HG02623 (cell line): ENCODE measurements around the gene AQP5.

Experiments
- ATAC-seq: cut with Tn5 transposase; IDR thresholded peaks from one replicate; pipeline ENCODE4 v1.9.1; 2021; ENCODE audit warnings: moderate library complexity; ENCODE audit not compliant: unreplicated experiment

AQP5 gene

DNA sequence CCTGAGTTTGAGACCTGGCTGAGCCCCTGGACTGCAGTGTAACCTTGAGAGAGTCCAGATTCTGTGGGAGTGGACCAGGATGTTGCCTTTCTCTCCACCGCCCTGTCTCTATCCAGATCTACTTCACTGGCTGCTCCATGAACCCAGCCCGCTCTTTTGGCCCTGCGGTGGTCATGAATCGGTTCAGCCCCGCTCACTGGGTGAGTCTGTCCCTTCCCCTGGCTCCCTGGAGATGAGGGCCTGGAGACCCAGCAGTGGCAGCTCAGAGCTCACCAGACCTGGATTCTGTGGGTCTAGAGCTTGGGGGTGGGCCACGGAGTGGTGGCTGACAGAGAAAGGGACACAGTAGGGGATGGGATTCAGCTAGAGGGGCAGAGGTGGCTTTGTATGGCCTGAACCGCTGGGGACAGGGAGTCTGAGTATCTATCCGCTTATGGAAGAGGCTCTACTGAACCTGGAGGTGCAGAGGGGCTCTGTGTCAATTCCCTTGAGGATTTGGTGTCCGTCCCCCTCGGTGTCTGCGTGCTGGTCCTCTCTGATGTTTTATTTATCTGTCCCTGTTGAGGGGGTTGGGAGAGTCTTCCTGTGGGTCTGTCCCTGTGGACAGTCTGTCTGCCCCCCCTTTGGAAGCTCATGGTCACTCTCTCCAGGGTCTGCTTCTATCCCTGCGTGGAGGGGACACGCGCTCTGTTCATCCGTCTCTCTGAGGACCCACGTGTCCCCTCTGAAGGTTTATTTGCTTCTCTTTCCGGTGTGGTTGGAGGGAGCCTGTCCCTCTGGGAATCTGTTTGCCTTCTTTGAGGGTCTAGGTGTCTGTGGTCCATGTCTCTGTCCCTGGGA lies 2.5 kb downstream of the AQP5 start:
- ATAC-seq, result no peak

DNA sequence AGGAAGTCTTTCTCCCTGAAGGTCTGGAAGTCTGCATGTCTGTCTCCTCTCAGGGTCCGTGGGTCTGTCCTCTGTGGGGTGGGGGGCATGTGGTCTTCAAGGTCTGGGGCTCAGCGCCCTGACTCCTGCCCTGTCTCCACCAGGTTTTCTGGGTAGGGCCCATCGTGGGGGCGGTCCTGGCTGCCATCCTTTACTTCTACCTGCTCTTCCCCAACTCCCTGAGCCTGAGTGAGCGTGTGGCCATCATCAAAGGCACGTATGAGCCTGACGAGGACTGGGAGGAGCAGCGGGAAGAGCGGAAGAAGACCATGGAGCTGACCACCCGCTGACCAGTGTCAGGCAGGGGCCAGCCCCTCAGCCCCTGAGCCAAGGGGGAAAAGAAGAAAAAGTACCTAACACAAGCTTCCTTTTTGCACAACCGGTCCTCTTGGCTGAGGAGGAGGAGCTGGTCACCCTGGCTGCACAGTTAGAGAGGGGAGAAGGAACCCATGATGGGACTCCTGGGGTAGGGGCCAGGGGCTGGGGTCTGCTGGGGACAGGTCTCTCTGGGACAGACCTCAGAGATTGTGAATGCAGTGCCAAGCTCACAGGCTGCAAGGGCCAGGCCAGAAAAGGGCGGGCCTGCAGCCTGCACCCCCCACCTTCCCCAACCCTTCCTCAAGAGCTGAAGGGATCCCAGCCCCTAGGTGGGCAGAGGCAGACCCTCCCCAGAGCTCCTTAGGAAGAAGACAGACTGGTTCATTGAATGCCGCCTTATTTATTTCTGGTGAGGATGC lies 3.4 kb downstream of the AQP5 start:
- ATAC-seq, result no peak

DNA sequence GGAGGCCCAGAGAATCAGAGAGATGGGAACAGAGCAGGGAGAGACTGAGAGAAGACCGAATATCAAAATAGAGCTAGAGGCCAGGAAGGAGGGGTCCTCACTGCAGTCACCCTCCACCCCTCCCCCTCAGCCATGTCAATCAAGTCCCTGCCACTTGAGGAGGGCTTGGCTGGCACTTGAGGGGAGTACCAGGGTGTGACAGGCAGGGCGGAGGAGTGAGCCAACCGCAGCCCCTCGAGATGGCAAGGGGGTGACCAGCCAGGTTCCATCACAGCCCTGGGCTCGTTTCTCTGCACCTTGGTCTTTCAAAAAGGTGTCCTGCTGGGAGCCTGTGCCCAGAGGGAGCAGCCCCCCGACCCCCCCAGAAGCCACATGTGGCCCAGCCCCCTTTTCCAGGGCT lies 4.2 kb downstream of the AQP5 start:
- no peak for ATAC-seq

DNA sequence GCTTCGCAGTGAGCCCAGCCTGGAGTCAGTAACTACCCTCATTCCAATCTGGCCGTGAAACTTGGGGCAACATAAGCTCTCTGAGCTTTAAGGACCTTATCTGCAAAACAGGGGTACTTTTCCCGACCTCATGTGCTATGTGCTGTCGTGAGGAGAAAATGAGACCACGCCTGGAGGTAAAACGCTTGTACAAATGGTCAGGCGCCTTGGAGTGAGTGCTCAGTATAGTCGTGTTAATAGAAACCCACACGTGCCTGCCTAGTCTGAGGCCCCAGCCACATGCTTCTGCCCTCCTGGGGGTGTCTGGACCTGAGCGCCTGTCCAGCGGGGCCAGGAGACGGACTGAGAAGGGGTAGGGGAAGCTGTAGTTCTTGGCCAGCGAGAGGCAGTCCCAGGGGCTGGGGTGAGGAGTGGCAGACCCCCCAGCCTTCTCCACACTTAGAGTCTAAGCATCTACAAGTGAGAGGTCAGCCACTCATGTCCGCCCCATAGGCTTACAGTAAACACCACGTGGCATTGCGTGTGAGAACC lies 4.9 kb downstream of the AQP5 start:
- ATAC-seq, result no peak

DNA sequence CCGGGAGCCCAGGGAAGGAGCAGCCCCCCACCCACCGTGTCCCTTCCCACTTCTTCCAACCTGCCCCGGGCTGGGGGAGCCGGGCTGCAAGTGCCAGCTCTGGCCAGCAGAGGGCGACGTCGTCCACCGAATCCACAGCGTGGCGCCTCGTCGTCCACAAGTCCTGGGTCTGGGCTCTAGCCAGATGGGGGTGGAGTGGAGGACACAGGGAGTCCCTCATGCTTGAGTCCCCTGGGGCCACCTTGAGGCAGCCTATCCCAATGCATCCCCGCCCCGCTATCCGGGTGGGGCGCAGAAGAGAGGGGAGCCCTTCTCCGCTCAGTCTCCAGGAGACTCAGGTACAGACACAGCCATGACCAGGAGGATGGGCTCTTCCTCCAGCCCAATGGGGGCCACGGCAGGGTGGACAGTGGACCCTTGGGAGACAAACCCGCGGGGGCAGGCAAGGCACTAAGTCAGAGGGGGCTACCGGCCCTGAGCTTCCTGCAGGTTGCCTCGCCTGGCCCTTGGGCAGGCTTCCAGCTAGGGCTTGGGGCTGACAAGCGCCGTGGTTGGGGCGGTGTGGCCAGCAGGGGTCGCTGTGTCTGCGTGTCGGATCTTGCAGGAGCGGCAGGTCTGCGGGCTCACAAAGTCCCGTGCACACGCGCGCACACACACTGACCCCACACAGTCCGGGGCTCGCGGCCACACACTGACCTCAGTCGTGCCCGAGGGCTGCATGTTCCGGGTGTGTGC lies 5.5 kb downstream of the AQP5 start:
- ATAC-seq, result no peak

DNA sequence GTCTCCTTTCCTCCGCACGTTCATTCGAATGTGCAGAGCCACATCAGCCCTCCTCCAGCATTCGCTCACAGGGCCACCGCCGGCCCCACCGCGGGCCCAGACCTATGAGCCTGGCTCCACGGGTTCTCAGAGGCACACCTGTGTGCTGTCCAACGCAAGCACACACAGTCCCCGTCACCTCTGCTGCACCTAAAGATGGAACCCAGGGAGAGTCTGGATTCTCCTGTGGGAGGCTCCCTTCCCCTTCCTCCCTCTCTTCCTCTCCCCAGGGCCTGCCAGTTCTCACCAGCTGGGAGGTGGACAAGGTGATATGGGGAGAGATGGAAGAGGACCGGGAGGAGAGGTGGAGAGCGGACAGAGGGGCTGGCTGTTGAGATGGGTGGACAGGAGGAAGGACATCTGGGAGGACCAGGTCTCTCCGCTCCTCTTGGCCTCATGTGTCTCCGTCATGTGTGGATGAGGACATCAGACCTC lies 6.1 kb downstream of the AQP5 start:
- no peak for ATAC-seq

DNA sequence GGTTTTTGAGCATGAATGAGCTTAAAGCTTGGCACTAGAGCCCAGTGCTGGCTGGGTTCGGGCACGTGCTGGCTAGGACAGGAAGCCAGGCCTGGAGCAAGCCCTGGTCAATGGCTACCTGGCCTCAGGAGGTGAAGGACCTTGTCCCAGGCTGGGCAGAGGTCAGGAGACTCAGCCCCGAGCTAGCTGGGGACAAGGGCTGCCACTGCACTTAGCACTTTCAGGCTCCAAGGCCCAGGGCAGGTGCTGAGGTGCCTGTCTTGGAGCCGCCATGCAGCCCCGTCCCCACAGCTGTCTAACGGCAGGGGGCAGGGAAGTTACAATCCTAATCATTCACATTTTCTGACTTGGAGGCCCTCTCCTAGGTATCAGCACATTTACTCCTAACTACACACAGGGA lies 6.8 kb downstream of the AQP5 start:
- no peak for ATAC-seq

DNA sequence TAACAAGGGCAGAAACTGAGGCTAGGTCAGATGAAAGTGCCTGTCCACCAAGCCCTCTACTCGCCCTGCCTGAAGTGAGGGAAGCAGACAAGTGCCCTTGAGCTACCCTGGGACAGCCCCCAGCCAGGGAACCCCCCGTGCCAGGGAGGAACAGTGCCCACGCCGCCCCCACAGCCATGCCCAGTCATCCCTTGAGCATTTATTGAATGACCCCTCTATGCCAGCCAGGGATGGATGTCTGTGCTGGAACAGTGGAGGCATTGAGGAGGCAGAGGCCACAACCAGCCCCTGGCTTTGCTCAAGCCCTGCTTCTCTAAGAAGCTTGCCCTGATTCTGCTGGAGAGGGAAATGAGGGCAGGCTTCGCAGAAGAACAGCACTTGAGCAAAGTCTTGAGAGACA lies 7.4 kb downstream of the AQP5 start:
- ATAC-seq, result no peak

DNA sequence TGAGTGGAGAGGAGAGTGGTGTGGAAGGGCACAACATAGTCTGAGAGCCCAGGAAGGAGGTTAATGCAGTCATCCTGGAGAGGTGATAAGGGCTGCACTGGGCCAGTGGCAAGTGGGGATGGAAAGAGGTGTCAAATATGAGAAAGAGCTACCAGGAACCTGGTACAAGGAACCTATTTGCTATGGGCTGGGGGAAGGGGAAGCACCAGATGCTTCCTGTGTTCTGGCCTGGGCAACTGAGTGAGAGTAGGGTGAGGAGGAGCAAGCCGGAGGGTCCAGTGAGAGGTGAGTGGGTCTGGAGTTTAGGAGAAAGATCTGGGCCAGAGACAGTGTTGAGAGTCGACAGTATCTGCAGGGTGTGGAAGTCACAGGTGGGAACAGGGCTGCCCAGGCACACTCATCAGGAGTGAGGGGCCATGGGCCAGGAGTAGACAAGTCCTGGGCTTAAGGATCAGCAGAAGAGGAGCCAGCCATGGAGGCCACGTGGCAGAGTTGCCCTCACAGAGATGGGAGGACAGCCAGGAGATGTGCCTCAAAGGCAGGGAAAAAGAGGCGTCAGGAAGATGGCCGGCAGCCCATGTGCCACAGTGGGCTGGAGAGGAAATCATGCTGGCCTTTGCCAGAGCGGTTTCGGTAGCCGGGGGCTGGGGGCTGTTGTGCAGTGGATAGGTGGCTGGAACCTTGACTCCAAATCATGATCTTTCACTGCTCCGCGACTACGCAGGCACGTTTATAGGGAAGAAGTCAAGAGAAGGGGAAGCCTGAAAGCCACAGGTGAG lies 8.2 kb downstream of the AQP5 start:
- ATAC-seq, result no peak

DNA sequence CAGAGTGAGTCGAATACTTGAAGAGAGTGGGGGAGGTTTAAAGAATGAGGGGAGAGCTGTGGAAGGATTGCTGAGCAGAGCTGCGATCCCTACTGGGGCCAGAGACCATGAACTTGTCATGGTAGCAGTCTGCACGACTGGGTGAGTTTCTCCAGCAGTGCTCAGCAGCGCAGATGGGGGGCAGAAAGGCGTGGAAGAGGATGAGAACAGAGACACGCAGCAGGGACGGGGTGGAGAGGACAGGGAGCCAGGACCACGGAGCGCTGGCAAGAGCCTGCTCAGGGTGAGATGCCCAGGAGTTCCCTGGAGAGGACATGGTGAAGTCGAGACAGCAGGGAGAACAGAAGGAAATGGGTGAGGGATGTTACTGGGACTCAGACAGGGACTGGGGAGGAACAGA lies 9.0 kb downstream of the AQP5 start:
- no peak for ATAC-seq

DNA sequence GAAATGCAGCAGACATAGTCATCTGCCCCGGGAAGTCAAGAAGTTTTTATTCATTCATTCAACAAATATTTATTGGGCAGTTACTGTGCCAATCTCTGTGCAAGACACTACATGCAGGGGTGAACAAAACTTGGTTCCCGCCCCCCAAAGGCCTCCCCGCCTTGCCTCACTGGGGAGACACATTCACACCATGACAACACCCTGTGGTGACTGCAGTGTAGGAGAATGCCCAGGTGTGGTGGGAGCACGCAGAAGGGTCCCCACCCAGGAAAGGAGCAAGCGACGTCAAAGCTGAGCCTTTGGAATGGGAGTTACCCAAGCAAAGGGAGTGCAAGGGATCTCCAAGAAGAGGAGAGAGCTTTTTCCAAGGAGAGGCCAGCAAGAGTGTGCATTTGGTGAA lies 9.5 kb downstream of the AQP5 start:
- ATAC-seq, result no peak

DNA sequence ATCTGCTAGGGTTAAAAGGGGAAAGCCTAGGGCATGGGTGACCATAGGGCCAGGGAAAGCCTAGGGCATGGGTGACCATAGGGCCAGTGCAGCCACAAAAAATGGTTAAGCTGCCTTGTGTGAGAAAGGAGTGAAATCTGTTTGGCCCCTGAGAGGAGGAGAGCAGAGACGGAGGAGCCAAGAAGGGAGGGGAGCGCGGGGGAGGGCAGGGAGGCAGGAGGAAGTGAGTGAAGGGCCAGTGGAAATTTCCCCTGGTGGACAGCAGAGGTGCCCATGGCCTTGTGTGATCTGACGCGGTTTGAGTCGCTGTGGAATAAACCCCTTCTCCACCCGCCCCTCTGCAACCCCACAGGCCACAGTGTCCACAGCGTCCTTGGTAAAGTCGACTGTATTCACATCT lies 10.5 kb downstream of the AQP5 start:
- no peak for ATAC-seq

DNA sequence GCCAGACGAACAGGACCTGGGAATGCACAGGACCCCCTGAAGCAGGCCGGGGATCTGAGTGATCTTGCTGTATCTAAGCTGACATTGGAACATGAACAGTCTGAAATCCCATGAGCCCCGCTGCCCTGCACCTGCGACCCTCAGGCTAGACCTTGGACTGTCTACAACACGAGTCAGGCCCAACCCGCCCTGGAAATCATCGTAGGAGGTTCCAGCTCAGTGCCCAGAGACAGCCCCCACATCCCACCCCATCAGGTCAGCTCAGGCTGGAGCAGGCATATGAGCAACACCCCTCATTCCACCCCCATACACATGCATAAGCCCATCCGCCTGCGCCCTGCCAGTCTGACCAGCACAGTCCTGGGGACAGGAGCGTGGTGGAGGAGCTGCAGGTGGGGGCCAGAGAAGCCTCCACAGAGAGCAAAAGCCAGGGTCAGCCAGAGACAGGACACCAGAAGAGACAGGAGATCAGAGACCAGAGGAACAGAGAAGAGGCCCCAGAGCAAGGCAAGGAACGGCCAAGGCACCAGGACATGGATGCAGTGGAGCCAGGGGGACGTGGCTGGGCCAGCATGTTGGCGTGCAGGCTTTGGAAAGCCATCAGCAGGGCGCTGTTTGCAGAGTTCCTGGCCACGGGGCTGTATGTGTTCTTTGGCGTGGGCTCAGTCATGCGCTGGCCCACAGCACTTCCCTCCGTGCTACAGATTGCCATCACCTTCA lies 11.1 kb downstream of the AQP5 start, which contains the start of gene AQP6:
Gene AQP6, plus strand, starts transcription at position 307 of the 720 bp plus-strand sequence. Its CDS starts 227 bp downstream, at position 534.
- ATAC-seq, result no peak

DNA sequence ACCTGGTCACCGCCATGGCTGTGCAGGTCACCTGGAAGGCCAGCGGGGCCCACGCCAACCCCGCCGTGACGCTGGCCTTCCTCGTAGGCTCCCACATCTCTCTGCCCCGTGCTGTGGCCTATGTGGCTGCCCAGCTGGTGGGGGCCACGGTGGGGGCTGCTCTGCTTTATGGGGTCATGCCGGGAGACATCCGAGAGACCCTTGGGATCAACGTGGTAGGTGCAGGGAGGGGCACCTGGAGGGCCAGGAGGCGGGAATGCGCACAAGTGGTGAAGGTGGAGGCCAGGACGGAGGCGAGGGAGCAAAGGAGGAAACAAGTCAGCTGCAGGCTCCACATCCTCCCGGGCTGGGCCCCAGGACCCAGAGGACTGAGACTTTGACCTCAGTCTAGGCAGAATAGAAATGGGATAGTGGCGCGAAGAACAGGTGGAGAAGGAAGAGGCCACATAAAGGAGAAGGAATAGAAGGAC lies 11.7 kb downstream of the AQP5 start:
- no peak for ATAC-seq

DNA sequence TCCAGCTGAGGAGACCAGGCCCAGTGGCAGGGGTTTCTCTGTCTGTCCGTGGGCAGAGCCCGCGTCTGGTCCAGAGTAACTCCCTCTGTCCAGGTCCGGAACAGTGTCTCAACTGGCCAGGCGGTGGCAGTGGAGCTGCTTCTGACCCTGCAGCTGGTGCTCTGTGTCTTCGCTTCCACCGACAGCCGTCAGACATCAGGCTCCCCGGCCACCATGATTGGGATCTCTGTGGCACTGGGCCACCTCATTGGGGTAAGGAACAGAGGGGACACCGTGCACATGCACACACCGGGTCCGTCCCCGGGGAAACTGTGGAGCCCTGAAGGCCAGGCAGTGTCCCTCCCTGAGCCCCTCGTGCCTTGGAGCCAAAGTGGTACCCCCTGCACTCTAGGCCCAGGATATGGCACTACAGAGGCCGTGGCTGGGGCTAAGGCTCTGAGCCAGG lies 12.6 kb downstream of the AQP5 start:
- ATAC-seq, result no peak

DNA sequence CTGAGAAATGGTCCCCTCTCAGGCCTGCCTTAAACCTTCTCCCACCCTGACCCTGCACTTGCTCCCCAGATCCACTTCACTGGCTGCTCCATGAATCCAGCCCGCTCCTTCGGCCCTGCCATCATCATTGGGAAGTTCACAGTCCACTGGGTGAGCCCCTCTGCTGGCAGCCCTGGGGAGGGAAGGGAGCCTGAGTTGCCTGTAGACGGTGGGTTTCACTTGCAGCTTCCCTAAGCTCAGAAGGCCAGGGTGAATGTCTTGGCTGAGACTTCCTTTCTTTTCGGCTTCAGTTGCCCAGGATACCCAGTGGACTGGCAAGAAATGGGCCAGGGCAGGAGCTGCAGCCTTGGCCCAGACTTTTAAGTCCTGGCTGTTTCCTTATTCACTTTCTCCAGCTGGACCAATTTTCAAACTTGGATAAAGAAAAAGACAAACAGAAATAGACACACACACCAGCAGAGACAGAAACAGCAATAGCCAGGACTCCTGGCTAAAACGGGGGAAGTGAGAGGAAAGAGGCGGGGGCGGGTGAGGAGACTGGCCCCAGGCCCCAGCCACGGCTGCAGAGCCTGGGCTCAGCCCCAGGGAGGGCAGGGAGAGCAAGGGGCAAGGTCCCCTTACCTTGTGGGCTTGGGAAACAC lies 13.1 kb downstream of the AQP5 start:
- no peak for ATAC-seq

DNA sequence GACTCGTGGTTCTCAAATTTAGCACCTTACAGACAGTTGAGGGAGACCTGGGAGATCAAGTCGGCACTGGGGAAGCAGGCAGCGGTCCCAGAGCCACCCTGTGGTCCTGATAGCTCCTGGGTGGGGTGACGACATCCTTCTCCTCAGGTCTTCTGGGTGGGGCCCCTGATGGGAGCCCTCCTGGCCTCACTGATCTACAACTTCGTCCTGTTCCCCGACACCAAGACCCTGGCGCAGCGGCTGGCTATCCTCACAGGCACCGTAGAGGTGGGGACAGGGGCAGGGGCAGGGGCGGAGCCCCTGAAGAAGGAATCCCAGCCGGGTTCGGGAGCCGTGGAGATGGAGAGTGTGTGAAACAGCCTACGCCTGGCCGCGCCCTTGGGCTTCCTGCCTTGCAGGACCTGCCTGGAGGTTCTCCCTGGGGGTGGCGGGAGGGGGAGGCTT lies 13.7 kb downstream of the AQP5 start:
- no peak for ATAC-seq

DNA sequence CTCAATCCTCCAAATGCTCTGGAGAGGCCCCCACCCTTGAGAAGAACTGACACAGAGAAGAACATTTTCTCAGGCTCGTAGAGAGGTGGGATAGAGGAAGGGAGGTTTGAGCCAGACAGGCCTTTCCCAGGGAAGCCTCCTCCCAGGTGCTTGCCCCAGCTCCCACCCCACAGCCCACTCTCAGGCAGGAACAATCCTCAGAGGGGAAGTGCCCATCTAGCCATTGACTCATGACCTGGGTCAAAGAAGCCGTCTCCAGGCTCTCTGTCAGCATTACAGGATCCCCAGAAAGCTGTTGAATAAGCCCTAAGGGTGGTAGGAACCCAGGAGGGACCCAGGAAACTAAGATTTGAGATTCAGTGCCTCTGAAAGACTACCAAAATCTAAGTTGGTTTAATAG lies 14.9 kb downstream of the AQP5 start:
- ATAC-seq, result no peak

DNA sequence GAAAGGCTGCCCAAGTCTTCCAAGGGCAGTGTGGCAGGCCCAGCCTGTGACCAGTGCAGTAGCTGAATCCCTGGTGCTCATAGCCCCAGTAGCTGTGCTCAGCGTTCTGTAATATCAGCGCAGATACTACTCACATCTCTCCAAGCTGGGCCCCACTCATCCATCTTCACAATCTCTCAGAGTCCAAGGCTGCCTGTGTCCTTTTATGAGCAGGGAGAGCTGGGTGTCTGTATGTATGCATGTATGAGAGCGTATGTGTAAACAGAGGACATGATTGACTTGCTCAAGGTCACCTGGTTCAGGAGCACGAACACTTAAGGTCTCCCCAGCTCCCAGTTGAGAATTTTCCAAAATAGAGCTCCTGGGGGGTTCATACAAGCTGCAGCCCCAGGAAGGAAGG lies 16.5 kb downstream of the AQP5 start:
- no peak for ATAC-seq
